HG03095 (cell line): ENCODE data around the gene GAN.
A peak's percentile ranks its signal among the peaks of the same experiment; 100 is the strongest.
"Not testable (repeated sequence)": the region's sequence is repeated elsewhere in the genome, so short reads cannot be mapped to it uniquely, and the experiment has no call there.

Source experiments
- ATAC-seq: cut with Tn5 transposase; IDR thresholded peaks from one replicate; pipeline ENCODE4 v1.9.1; 2021; ENCODE audit warnings: moderate library complexity; ENCODE audit not compliant: unreplicated experiment

GAN gene

GRCh38 chr16:81421536-81421935 is 106.8 kb downstream of the GAN start:
- no peak for ATAC-seq

DNA sequence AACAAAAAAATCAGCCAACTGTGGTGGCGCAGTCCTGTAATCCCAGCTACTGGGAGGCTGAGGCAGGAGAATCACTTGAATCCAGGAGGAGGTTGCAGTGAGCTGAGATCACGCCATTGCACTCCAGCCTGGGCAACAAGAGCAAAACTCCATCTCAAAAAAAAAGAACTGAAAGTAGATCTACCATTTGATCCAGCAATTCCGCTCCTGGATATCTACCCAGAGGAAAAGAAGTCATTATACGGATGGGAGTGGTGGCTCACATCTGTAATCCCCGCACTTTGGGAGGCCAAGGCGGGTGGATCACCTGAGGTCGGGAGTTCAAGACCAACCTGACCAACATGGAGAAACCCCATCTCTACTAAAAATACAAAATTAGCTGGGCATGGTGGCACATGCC is 107.4 kb downstream of the GAN start:
- not testable (repeated sequence) for ATAC-seq

GRCh38 chr16:81424771-81425170 is 110.0 kb downstream of the GAN start:
- no peak for ATAC-seq

- no peak for ATAC-seq
Observed at GRCh38 chr16:81427219-81427618, 112.5 kb downstream of the GAN start.

- no peak for ATAC-seq
Observed at GRCh38 chr16:81429045-81429521, 114.3 kb downstream of the GAN start.

- no peak for ATAC-seq
Observed at GRCh38 chr16:81431554-81432353, 117.0 kb downstream of the GAN start.

DNA sequence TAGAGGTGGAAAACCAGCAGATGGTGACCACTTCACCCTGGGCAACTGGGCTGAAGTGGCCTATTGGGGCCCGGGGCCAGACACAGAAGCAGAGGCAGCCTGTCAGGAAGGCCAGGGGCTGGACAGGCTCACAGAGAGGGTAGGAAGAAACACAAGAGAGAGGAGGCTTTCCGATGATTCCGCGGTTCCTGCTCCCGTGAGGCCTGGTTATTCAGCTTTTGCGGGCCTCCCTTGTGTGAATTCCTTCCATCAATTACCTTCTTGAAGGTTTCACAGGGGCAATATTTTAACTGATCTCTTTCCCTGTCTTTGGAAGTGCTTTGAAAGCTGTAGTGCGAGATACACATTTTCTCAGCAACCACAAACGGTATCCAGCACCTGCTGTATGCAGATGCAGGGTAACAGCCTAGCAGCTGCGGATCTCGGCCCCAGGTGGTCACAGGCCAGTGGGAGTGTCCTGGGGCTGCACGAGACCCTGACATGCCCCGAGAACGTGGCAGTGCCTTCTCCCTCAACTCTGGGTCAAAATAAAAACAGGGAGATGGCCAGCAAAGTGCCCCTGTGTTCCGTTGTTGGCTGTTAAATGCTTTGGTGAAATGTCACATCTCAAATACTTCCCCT is 118.3 kb downstream of the GAN start:
- ATAC-seq = peak; percentile 37

DNA sequence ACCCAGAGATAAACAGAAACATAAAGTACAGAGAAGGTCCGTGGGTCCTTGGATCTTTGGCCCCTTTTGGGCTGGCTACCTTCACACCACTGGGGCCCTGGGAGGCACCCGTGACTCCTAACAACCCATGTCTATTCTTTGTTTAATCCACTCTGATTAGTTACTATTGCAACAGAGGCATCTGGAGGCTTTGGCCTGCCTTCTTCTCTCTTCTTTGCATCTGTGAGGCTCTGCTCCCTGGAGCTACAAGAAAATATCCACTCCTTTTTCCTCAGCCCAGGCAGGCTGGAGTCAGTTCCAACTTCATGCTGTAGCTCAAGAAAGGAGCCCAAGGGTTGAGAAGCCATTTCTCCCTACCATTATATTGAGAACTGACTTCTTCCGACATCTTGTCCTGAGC is 120.3 kb downstream of the GAN start:
- no peak for ATAC-seq

GRCh38 chr16:81435567-81435966 is 120.8 kb downstream of the GAN start:
- no peak for ATAC-seq

DNA sequence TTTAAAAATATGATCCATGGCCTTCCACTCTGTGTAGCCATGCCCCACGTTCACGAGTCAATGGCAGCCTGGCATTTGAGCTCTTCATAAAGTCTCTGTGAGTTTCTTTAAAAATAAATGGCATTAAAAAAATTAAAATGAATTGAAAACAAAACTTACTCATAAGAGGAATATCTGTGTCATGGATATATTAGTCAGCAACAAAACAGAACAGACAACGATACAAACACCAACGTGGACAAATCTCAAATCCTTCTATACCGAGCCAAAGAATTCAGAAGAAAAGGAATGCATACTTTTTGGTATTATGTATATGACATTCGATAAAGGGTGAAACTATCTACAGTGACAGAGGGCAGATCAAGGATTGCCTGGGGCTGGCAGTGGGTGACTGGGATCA is 121.6 kb downstream of the GAN start:
- ATAC-seq = no peak

GRCh38 chr16:81437865-81438264 is 123.1 kb downstream of the GAN start:
- no peak for ATAC-seq
